ENCODE results near the gene B4GALT1.

B4GALT1 gene

DNA sequence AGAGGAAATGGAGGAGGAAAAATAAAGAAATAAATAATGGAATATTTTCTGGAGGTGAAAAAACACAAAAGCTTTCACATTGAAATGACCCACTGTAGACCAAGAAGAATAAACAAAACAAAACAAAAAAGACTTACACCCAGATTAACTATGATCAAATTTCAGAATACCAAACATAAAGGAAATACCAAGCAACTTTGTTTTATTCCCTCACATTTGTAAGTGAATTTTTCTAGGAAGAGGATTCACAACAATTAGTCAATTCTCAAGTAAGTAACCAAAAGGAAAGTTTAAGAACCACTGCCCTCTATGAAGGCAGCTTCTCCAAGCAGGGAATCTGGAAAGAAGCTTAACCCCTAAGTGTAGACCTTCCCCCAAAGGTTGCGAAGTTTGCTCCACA, 29.6 kb upstream of the B4GALT1 start:
- H3K9me3 ChIP-seq (ENCODE audit: control insufficient read depth, low read length) = no peaks in the 10 kb centered on the region
- H3K27me3 ChIP-seq (replicated peaks; ENCODE audit: control insufficient read depth, insufficient read depth, low read length, poor library complexity, severe bottlenecking) = no peaks in the 10 kb centered on the region
- no peak for DNase-seq
- no peak overlapping the region for H3K27ac ChIP-seq (ENCODE audit: insufficient read depth, low read length, poor library complexity, severe bottlenecking)
- no peak overlapping the region for H3K4me3 ChIP-seq (ENCODE audit: insufficient read depth, low read depth, low read length, poor library complexity, severe bottlenecking)
- H3K4me1 ChIP-seq (ENCODE audit: control insufficient read depth, insufficient read depth, low read length, poor library complexity, severe bottlenecking) = no peaks in the 10 kb centered on the region
- no peaks in the 10 kb centered on the region for H3K36me3 ChIP-seq (ENCODE audit: control insufficient read depth, insufficient read depth, low read length)

- DNase-seq = no peak
- H3K36me3 ChIP-seq (ENCODE audit: control insufficient read depth, insufficient read depth, low read length) = no peaks in the 10 kb centered on the region
- no peaks in the 10 kb centered on the region for H3K9me3 ChIP-seq (ENCODE audit: control insufficient read depth, low read length)
- no peaks in the 10 kb centered on the region for H3K4me1 ChIP-seq (ENCODE audit: control insufficient read depth, insufficient read depth, low read length, poor library complexity, severe bottlenecking)
- H3K27ac ChIP-seq (ENCODE audit: insufficient read depth, low read length, poor library complexity, severe bottlenecking) = no peak overlapping the region
- no peaks in the 10 kb centered on the region for H3K27me3 ChIP-seq (replicated peaks; ENCODE audit: control insufficient read depth, insufficient read depth, low read length, poor library complexity, severe bottlenecking)
- no peak overlapping the region for H3K4me3 ChIP-seq (ENCODE audit: insufficient read depth, low read depth, low read length, poor library complexity, severe bottlenecking)
Observed at GRCh38 chr9:33193818-33194217, 26.7 kb upstream of the B4GALT1 start.

GRCh38 chr9:33192493-33193255, 25.5 kb upstream of the B4GALT1 start:
- no peak for DNase-seq
- H3K36me3 ChIP-seq (ENCODE audit: control insufficient read depth, insufficient read depth, low read length) = no peaks in the 10 kb centered on the region
- H3K4me3 ChIP-seq (ENCODE audit: insufficient read depth, low read depth, low read length, poor library complexity, severe bottlenecking) = no peak overlapping the region
- no peaks in the 10 kb centered on the region for H3K27me3 ChIP-seq (replicated peaks; ENCODE audit: control insufficient read depth, insufficient read depth, low read length, poor library complexity, severe bottlenecking)
- H3K4me1 ChIP-seq (ENCODE audit: control insufficient read depth, insufficient read depth, low read length, poor library complexity, severe bottlenecking) = no peaks in the 10 kb centered on the region
- H3K9me3 ChIP-seq (ENCODE audit: control insufficient read depth, low read length) = no peaks in the 10 kb centered on the region
- H3K27ac ChIP-seq (ENCODE audit: insufficient read depth, low read length, poor library complexity, severe bottlenecking) = no peak overlapping the region

GRCh38 chr9:33190021-33190705, 23.0 kb upstream of the B4GALT1 start:
- H3K27ac ChIP-seq (ENCODE audit: insufficient read depth, low read length, poor library complexity, severe bottlenecking) = no peak overlapping the region
- H3K4me1 ChIP-seq (ENCODE audit: control insufficient read depth, insufficient read depth, low read length, poor library complexity, severe bottlenecking) = no peaks in the 10 kb centered on the region
- H3K27me3 ChIP-seq (replicated peaks; ENCODE audit: control insufficient read depth, insufficient read depth, low read length, poor library complexity, severe bottlenecking) = no peaks in the 10 kb centered on the region
- DNase-seq = no peak
- H3K4me3 ChIP-seq (ENCODE audit: insufficient read depth, low read depth, low read length, poor library complexity, severe bottlenecking) = no peak overlapping the region
- no peaks in the 10 kb centered on the region for H3K36me3 ChIP-seq (ENCODE audit: control insufficient read depth, insufficient read depth, low read length)
- no peaks in the 10 kb centered on the region for H3K9me3 ChIP-seq (ENCODE audit: control insufficient read depth, low read length)

DNA sequence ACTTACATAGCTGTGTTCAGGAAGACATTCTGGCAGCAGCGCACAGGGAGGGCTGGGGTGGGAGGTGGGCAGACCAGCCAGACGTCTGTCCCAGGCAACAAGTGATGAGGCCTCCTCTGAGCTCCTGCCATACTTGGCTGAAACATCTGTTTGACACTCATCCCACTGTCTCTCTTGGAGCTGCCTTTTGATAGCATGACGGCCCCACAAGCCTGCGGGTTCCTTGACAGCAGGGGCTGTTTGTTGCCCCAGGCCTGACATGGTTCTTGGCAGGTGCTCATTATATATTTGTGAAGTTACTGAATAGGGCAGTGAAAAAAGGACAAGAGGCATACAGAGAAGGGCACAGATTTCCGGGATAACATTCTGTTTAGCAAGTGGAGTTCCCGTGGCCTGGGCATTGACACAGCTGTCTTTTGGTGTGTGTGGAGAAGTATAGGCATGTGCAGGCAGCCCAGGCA, 22.2 kb upstream of the B4GALT1 start:
- DNase-seq = no peak
- Histone ChIP-seq H3K27me3 (replicated peaks; ENCODE audit: control insufficient read depth, insufficient read depth, low read length, poor library complexity, severe bottlenecking) (no peaks in the 10 kb centered on the region), H3K4me1 (ENCODE audit: control insufficient read depth, insufficient read depth, low read length, poor library complexity, severe bottlenecking) (no peaks in the 10 kb centered on the region)

GRCh38 chr9:33188711-33189110, 21.6 kb upstream of the B4GALT1 start:
- Histone ChIP-seq H3K4me1 (ENCODE audit: control insufficient read depth, insufficient read depth, low read length, poor library complexity, severe bottlenecking) (no peaks in the 10 kb centered on the region), H3K27me3 (replicated peaks; ENCODE audit: control insufficient read depth, insufficient read depth, low read length, poor library complexity, severe bottlenecking) (no peaks in the 10 kb centered on the region), H3K27ac (ENCODE audit: insufficient read depth, low read length, poor library complexity, severe bottlenecking) (no peak overlapping the region), H3K4me3 (ENCODE audit: insufficient read depth, low read depth, low read length, poor library complexity, severe bottlenecking) (no peak overlapping the region), H3K9me3 (ENCODE audit: control insufficient read depth, low read length) (no peaks in the 10 kb centered on the region), H3K36me3 (ENCODE audit: control insufficient read depth, insufficient read depth, low read length) (no peaks in the 10 kb centered on the region)
- no peak for DNase-seq

More for the DNA sequence above, 22.2 kb upstream of the B4GALT1 start:
- Histone ChIP-seq H3K36me3 (ENCODE audit: control insufficient read depth, insufficient read depth, low read length) (no peaks in the 10 kb centered on the region), H3K4me3 (ENCODE audit: insufficient read depth, low read depth, low read length, poor library complexity, severe bottlenecking) (no peak overlapping the region), H3K27ac (ENCODE audit: insufficient read depth, low read length, poor library complexity, severe bottlenecking) (no peak overlapping the region), H3K9me3 (ENCODE audit: control insufficient read depth, low read length) (no peaks in the 10 kb centered on the region)

- no peaks in the 10 kb centered on the region for H3K4me1 ChIP-seq (ENCODE audit: control insufficient read depth, insufficient read depth, low read length, poor library complexity, severe bottlenecking)
- no peak overlapping the region for H3K4me3 ChIP-seq (ENCODE audit: insufficient read depth, low read depth, low read length, poor library complexity, severe bottlenecking)
- no peak for DNase-seq
- no peak overlapping the region for H3K27ac ChIP-seq (ENCODE audit: insufficient read depth, low read length, poor library complexity, severe bottlenecking)
- H3K36me3 ChIP-seq (ENCODE audit: control insufficient read depth, insufficient read depth, low read length) = no peaks in the 10 kb centered on the region
- H3K27me3 ChIP-seq (replicated peaks; ENCODE audit: control insufficient read depth, insufficient read depth, low read length, poor library complexity, severe bottlenecking) = no peaks in the 10 kb centered on the region
- no peaks in the 10 kb centered on the region for H3K9me3 ChIP-seq (ENCODE audit: control insufficient read depth, low read length)
Observed at GRCh38 chr9:33187519-33188218, 20.5 kb upstream of the B4GALT1 start.

DNA sequence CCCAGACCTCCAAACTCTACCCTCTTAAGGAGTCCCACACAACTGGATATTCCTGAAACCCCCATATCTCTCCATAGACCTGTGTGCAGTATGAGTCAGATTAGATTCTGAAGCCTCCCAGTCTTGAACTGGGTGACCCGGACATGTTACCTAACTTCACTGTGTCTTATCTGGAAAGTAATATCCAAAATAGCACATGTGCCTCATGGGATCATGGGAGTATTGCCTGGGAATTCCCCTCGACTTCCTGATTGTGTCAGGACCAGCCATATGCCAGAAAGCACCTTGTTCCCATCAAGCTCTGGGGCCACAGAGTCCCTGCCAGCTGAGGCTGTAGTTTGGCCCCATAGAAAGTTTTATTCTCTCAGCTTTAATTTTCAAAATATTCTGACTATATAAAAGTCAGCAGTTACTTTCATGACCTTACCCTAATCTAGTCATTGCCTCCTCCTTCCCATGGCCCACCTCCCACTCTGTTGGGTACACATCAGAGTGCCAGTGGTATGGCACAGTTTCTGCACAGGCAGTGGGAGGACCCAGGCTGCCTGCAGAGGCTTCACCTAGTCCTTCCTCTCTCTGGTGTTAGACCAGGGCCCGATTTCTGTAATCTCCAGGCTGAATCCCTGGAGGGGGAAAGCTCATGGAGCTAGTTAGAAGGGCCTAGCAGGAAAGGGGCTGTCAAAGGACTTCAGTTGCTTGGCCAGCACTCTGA, 19.5 kb upstream of the B4GALT1 start:
- H3K27ac ChIP-seq (ENCODE audit: insufficient read depth, low read length, poor library complexity, severe bottlenecking) = no peak overlapping the region
- no peaks in the 10 kb centered on the region for H3K4me1 ChIP-seq (ENCODE audit: control insufficient read depth, insufficient read depth, low read length, poor library complexity, severe bottlenecking)
- H3K9me3 ChIP-seq (ENCODE audit: control insufficient read depth, low read length) = no peaks in the 10 kb centered on the region
- peaks cover 3% of the 10 kb centered on the region for H3K27me3 ChIP-seq (replicated peaks; ENCODE audit: control insufficient read depth, insufficient read depth, low read length, poor library complexity, severe bottlenecking)
- no peak overlapping the region for H3K4me3 ChIP-seq (ENCODE audit: insufficient read depth, low read depth, low read length, poor library complexity, severe bottlenecking)
- DNase-seq = no peak
- no peaks in the 10 kb centered on the region for H3K36me3 ChIP-seq (ENCODE audit: control insufficient read depth, insufficient read depth, low read length)

DNA sequence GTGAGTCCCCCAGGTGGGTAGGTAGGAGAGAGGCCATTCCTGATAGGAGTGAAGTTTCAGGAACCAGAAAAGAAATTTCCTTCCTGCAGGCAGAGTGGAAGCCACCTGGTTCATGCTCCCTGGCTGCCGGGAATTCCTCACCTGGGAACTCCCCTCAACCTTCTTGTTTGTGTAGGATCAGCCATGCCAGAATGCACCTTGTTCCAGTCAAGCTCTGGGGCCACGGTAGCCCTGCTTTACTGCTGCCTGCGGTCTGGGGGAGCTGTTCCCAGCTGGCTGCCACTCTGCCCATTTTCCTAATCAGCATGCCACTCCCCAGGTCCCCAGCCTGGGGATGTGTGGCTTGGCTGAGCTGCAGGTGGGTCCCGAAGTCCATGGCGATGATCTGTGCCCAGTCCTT, 18.7 kb upstream of the B4GALT1 start:
- no peaks in the 10 kb centered on the region for H3K36me3 ChIP-seq (ENCODE audit: control insufficient read depth, insufficient read depth, low read length)
- no peak overlapping the region for H3K27ac ChIP-seq (ENCODE audit: insufficient read depth, low read length, poor library complexity, severe bottlenecking)
- peaks cover 3% of the 10 kb centered on the region for H3K27me3 ChIP-seq (replicated peaks; ENCODE audit: control insufficient read depth, insufficient read depth, low read length, poor library complexity, severe bottlenecking)
- H3K4me3 ChIP-seq (ENCODE audit: insufficient read depth, low read depth, low read length, poor library complexity, severe bottlenecking) = no peak overlapping the region
- no peaks in the 10 kb centered on the region for H3K4me1 ChIP-seq (ENCODE audit: control insufficient read depth, insufficient read depth, low read length, poor library complexity, severe bottlenecking)
- no peak for DNase-seq
- no peaks in the 10 kb centered on the region for H3K9me3 ChIP-seq (ENCODE audit: control insufficient read depth, low read length)
